Ascending aorta (tissue), 2 donors: ENCODE data around the gene WDR59. TPM values are rescaled to one million over a fixed set of nuclear protein-coding genes. Genes with fewer than 3 reads are reported as not detected.

Experiments
- DNase-seq, 2 donors: peaks; one replicate each; pipeline ENCODE4 v3.0.0-alpha.2; 2019; ENCODE audit warnings: low spot score in 2 of 2
- H3K27ac ChIP-seq, 2 donors: fragments of 200-600 bp; sonication (generic); one replicate each; pipeline ENCODE4 v1.5.1; 2016 to 2017; ENCODE audit warnings: mild to moderate bottlenecking in 1 of 2
- H3K27me3 ChIP-seq: fragments of 200-600 bp; sonication (generic); one replicate; pipeline ENCODE4 v1.5.1; 2017
- H3K36me3 ChIP-seq, 2 donors: fragments of 200-600 bp; sonication (generic); one replicate each; pipeline ENCODE4 v1.5.1; 2016
- H3K4me1 ChIP-seq, 2 donors: fragments of 200-600 bp; sonication (generic); one replicate each; pipeline ENCODE4 v1.5.1; 2016 to 2017; ENCODE audit warnings: mild to moderate bottlenecking in 1 of 2
- H3K4me3 ChIP-seq, 2 donors: fragments of 200-600 bp; sonication (generic); one replicate each; pipeline ENCODE4 v1.5.1; 2016 to 2017; ENCODE audit warnings: mild to moderate bottlenecking in 1 of 2
- H3K9me3 ChIP-seq, 2 donors: fragments of 200-600 bp; sonication (generic); one replicate each; pipeline ENCODE4 v1.5.1; 2016
- CTCF ChIP-seq, 3 experiments: fragments of 200-600 bp in 2 of 3; fragments of 450-650 bp in 1 of 3; sonication (generic) in 2 of 3; IDR thresholded peaks; one replicate each; pipeline ENCODE4 v1.5.1; 2016 to 2019; ENCODE audit warnings: antibody characterized with exemption in 3 of 3, mild to moderate bottlenecking in 1 of 3, moderate library complexity in 1 of 3
- intact Hi-C: fragments of 100-400 bp; cut with DNase I; formaldehyde crosslinking; loops from one replicate; pipeline ENCODE4 v1.15.1; 2023
- total RNA-seq: library from RNA; depleted of rRNA; stranded (reverse); fragments of >200 nt; gene quantifications from one replicate; pipeline ENCODE4 v1.1.0, GENCODE V29; 2016

The WDR59 gene
- total RNA-seq, 1 donor from 2014 or later: 22.0 TPM

- TF ChIP-seq CTCF (IDR thresholded peaks at IDR 0.05): no peak
- Histone ChIP-seq H3K27ac (no peak overlapping the region), H3K27me3 (no peaks in the 10 kb centered on the region), H3K4me1 (no peaks in the 10 kb centered on the region), H3K9me3 (no peaks in the 10 kb centered on the region), H3K4me3 (no peak overlapping the region), H3K36me3 (peaks cover 9 to 66% of the 10 kb centered on the region in 2 donors)
- intact Hi-C loops: no loop called here
- DNase-seq: no peak
These were observed 86.3 kb downstream of the WDR59 start for GRCh38 chr16:74898659-74899058.

- intact Hi-C loops: no loop called here
- Histone ChIP-seq H3K4me3 (no peak overlapping the region), H3K36me3 (peaks cover 27 to 70% of the 10 kb centered on the region in 2 donors), H3K9me3 (no peaks in the 10 kb centered on the region), H3K27me3 (no peaks in the 10 kb centered on the region), H3K27ac (no peak overlapping the region), H3K4me1 (no peaks in the 10 kb centered on the region)
- DNase-seq: no peak
- TF ChIP-seq CTCF (IDR thresholded peaks at IDR 0.05): no peak
These were observed 88.2 kb downstream of the WDR59 start for GRCh38 chr16:74896389-74897370.

- H3K27ac ChIP-seq: no peak overlapping the region
- DNase-seq: no peak
- H3K4me1 ChIP-seq: no peaks in the 10 kb centered on the region
- H3K27me3 ChIP-seq: no peaks in the 10 kb centered on the region
- H3K4me3 ChIP-seq: no peak overlapping the region
- H3K9me3 ChIP-seq: no peaks in the 10 kb centered on the region
- TF ChIP-seq CTCF (IDR thresholded peaks at IDR 0.05): no peak
- intact Hi-C loops: no loop called here
- H3K36me3 ChIP-seq: peaks cover 41 to 72% of the 10 kb centered on the region in 2 donors
These were observed 91.4 kb downstream of the WDR59 start for GRCh38 chr16:74893541-74893940.

DNA sequence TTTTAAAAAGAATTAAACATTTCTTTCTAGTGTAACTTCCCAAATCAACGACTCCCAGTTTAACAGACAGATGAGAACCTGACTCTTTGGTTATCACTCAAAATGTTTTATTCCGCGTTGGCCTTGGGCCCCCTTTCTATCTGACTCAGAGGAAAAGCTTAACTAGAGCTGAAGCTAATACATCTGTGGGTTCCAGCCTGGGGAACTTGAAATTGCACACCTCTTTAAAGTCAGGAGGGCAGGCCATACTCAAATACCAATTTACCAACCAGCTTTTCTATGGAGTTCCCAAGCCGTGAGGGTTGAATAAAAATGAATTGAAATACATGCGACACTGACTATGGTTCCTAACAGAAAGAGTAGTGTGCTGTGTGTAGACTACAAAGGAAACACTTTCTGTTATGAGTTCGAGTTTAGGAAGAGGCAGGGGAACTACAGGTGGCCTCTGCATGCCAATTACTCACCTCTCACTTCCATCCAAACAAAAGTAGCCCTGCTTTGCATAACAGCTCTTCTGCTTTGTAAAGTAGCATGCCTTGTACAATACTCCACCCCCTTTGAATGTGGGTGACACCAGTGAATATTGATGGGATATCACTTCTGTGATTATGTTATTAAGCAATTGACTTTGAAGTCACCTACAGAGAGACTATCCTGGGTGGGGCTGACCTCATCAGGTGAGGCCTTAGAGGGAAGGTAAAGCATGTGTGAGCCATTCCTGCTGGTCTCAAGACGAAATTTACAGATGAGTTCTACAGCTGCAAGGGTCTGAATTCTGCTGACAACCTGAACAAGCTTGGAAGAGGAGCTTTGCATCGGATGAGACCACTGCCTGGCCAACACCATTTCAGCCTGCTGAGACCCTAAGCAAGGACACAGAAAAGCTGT is 92.1 kb downstream of the WDR59 start:
- no peak for DNase-seq
- Histone ChIP-seq H3K4me3 (no peak overlapping the region), H3K27ac (no peak overlapping the region), H3K36me3 (peaks cover 47 to 74% of the 10 kb centered on the region in 2 donors), H3K9me3 (no peaks in the 10 kb centered on the region), H3K27me3 (no peaks in the 10 kb centered on the region), H3K4me1 (no peaks in the 10 kb centered on the region)
- intact Hi-C loops: no loop called here
- no peak for TF ChIP-seq CTCF (IDR thresholded peaks at IDR 0.05)

GRCh38 chr16:74888888-74889287 is 96.0 kb downstream of the WDR59 start:
- Histone ChIP-seq H3K4me1 (no peaks in the 10 kb centered on the region), H3K4me3 (no peak overlapping the region), H3K9me3 (no peaks in the 10 kb centered on the region), H3K36me3 (peaks cover 74 to 91% of the 10 kb centered on the region in 2 donors), H3K27me3 (no peaks in the 10 kb centered on the region), H3K27ac (no peak overlapping the region)
- no peak for DNase-seq
- TF ChIP-seq CTCF (IDR thresholded peaks at IDR 0.05): no peak
- intact Hi-C loops: no loop called here
